ENCODE results near the gene RBM10.

The RBM10 gene

GRCh38 chrX:47174846-47175587 lies 30.0 kb downstream of the RBM10 start:
- DNase-seq (ENCODE audit: low read depth), result no peak

- DNase-seq (ENCODE audit: low read depth), result no peak
These were observed 30.6 kb downstream of the RBM10 start for GRCh38 chrX:47175588-47175980.

- no peak for DNase-seq (ENCODE audit: low read depth)
These were observed 31.2 kb downstream of the RBM10 start for GRCh38 chrX:47176101-47176740.

GRCh38 chrX:47177079-47177478 lies 32.1 kb downstream of the RBM10 start:
- no peak for DNase-seq (ENCODE audit: low read depth)

- no peak for DNase-seq (ENCODE audit: low read depth)
These were observed 33.3 kb downstream of the RBM10 start for GRCh38 chrX:47178337-47178736.

GRCh38 chrX:47179221-47179927 lies 34.4 kb downstream of the RBM10 start:
- peak; percentile 31 for DNase-seq (ENCODE audit: low read depth)

GRCh38 chrX:47179928-47180255 lies 34.9 kb downstream of the RBM10 start:
- DNase-seq (ENCODE audit: low read depth), result no peak

- no peak for DNase-seq (ENCODE audit: low read depth)
These were observed 35.3 kb downstream of the RBM10 start for GRCh38 chrX:47180346-47180745.

GRCh38 chrX:47181301-47181700 lies 36.3 kb downstream of the RBM10 start:
- no peak for DNase-seq (ENCODE audit: low read depth)

- DNase-seq (ENCODE audit: low read depth), result no peak
These were observed 37.2 kb downstream of the RBM10 start for GRCh38 chrX:47182106-47182700.

GRCh38 chrX:47184486-47184885 lies 39.5 kb downstream of the RBM10 start:
- DNase-seq (ENCODE audit: low read depth), result no peak

- no peak for DNase-seq (ENCODE audit: low read depth)
These were observed 40.2 kb downstream of the RBM10 start for GRCh38 chrX:47185241-47185640.

GRCh38 chrX:47186096-47186740 lies 41.2 kb downstream of the RBM10 start:
- no peak for DNase-seq (ENCODE audit: low read depth)

GRCh38 chrX:47187106-47187677 lies 42.2 kb downstream of the RBM10 start:
- DNase-seq (ENCODE audit: low read depth), result no peak

- DNase-seq (ENCODE audit: low read depth), result peak; percentile 13
These were observed 44.9 kb downstream of the RBM10 start for GRCh38 chrX:47189906-47190305.

- peak; percentile 91 for DNase-seq (ENCODE audit: low read depth)
These were observed 45.6 kb downstream of the RBM10 start for GRCh38 chrX:47190445-47191269.

- peak; percentile 11 for DNase-seq (ENCODE audit: low read depth)
These were observed 46.3 kb downstream of the RBM10 start for GRCh38 chrX:47191331-47191730.

- DNase-seq (ENCODE audit: low read depth), result no peak
These were observed 46.9 kb downstream of the RBM10 start for GRCh38 chrX:47191806-47192401.

GRCh38 chrX:47193475-47194193 lies 48.6 kb downstream of the RBM10 start, which contains the start of gene UBA1:
Gene UBA1, plus strand, starts transcription at chrX:47193829. Its CDS starts 4,974 bp downstream, at chrX:47198803.
- peak; percentile 96 for DNase-seq (ENCODE audit: low read depth)

Data from iris pigment epithelial cell (primary cell).